PC-3 (cell line): Measurements from ENCODE around the gene EMC8. TPM values are rescaled to one million over a fixed set of nuclear protein-coding genes. Genes with fewer than 3 reads are reported as not detected.

Experiments
- ATAC-seq: fragments of 200-7000 bp; cut with Tn5 transposase; 2 replicates; pipeline ENCODE4 v1.9.1; 2020; ENCODE audit warnings: mild to moderate bottlenecking, moderate library complexity
- BruUV-seq: library from RNA; stranded (reverse); fragments of 400-500 nt; replicated peaks from 2 replicates; lab custom pipeline; 2021; lab: Mats Ljungman, UMichigan
- CTCF ChIA-PET: fragments of 300-600 bp; sonication (Branson Sonifier 250); formaldehyde crosslinking; loops from one replicate; lab custom pipeline; 2022; ENCODE audit warnings: antibody characterized with exemption; lab: Charles Lee
- POLR2A ChIA-PET: fragments of 300-600 bp; sonication (Branson Sonifier 250); formaldehyde crosslinking; loops from one replicate; lab custom pipeline; 2022; ENCODE audit warnings: antibody characterized with exemption; ENCODE audit not compliant: unreplicated experiment; lab: Charles Lee
- DNase-seq: peaks from one replicate; pipeline ENCODE4 v3.0.0-alpha.2; 2015
- H2AFZ ChIP-seq: fragments of 300-600 bp; sonication (generic); 2 replicates; pipeline ENCODE4 v1.6.0; 2016; ENCODE audit warnings: antibody characterized with exemption, low read length
- H3F3A ChIP-seq: fragments of 300-600 bp; sonication (generic); one replicate; pipeline ENCODE4 v1.6.0; 2017; ENCODE audit warnings: antibody characterized with exemption, low read length, control low read depth, mild to moderate bottlenecking; ENCODE audit not compliant: unreplicated experiment
- H3K27ac ChIP-seq: fragments of 300-600 bp; sonication (generic); 2 replicates; pipeline ENCODE4 v1.5.1; 2016; ENCODE audit warnings: mild to moderate bottlenecking, low read length
- H3K27me3 ChIP-seq: fragments of 300-600 bp; sonication (generic); 2 replicates; pipeline ENCODE4 v1.6.1; 2016; ENCODE audit warnings: low read length, mixed read lengths
- H3K36me3 ChIP-seq: fragments of 300-600 bp; sonication (generic); 2 replicates; pipeline ENCODE4 v1.6.1; 2016; ENCODE audit warnings: low read depth, mixed run types, low read length, mixed read lengths
- H3K4me1 ChIP-seq: fragments of 300-600 bp; sonication (generic); 2 replicates; pipeline ENCODE4 v1.5.1; 2016; ENCODE audit warnings: low read length; ENCODE audit not compliant: insufficient read depth
- H3K4me2 ChIP-seq: fragments of 300-600 bp; sonication (generic); 2 replicates; pipeline ENCODE4 v1.6.0; 2016; ENCODE audit warnings: low read length
- H3K4me3 ChIP-seq: fragments of 300-600 bp; sonication (generic); 2 replicates; pipeline ENCODE4 v1.5.1; 2016; ENCODE audit warnings: mild to moderate bottlenecking, low read length, mixed read lengths
- H3K79me2 ChIP-seq: fragments of 300-600 bp; sonication (generic); 2 replicates; pipeline ENCODE4 v1.6.1; 2017; ENCODE audit warnings: low read length, mixed read lengths
- H3K9ac ChIP-seq: fragments of 300-600 bp; sonication (generic); 2 replicates; pipeline ENCODE4 v1.6.0; 2016; ENCODE audit warnings: mild to moderate bottlenecking, low read length
- H3K9me2 ChIP-seq: fragments of 300-600 bp; sonication (generic); replicated peaks from 2 replicates; pipeline ENCODE4 v1.6.1; 2016; ENCODE audit warnings: mixed run types, low read length, mixed read lengths
- H3K9me3 ChIP-seq: fragments of 300-600 bp; sonication (generic); 2 replicates; pipeline ENCODE4 v1.6.1; 2016; ENCODE audit warnings: low read length, mixed read lengths
- H4K20me1 ChIP-seq: fragments of 300-600 bp; sonication (generic); 2 replicates; pipeline ENCODE4 v1.6.1; 2016; ENCODE audit warnings: low read length, mixed read lengths
- CTCF ChIP-seq: fragments of 300-600 bp; sonication (generic); conservative IDR thresholded peaks from 2 replicates; pipeline ENCODE4 v1.5.1; 2017; ENCODE audit warnings: antibody characterized with exemption, low read depth, mild to moderate bottlenecking, low read length
- EZH2 ChIP-seq: fragments of 300-600 bp; sonication (generic); IDR thresholded peaks from one replicate; pipeline ENCODE4 v1.6.1; 2017; ENCODE audit warnings: antibody characterized with exemption, mild to moderate bottlenecking, low read length; ENCODE audit not compliant: unreplicated experiment
- EZH2phosphoT487 ChIP-seq: fragments of 300-600 bp; sonication (generic); IDR thresholded peaks from 2 replicates; pipeline ENCODE4 v1.6.1; 2018; ENCODE audit warnings: mild to moderate bottlenecking, antibody characterized with exemption, low read length, borderline replicate concordance
- intact Hi-C: fragments of 100-400 bp; cut with micrococcal nuclease; formaldehyde crosslinking; loops from 2 replicates; pipeline ENCODE4 v1.9.0; 2023
- total RNA-seq: library from RNA; depleted of rRNA; stranded (reverse); fragments of >200 nt; gene quantifications from 2 replicates; pipeline ENCODE4 v1.2.3, GENCODE V29; 2014

Gene EMC8
- total RNA-seq, 1 experiment from 2014 or later: 46.1 TPM

- Histone ChIP-seq H3K4me3 (no peak overlapping the region), H3K4me2 (no peak overlapping the region), H3K4me1 (peaks cover 6% of the 10 kb centered on the region; the same call in 1 of the 2 replicates), H4K20me1 (peaks cover 22% of the 10 kb centered on the region; the same call in 1 of the 2 replicates), H3K36me3 (peaks cover 7% of the 10 kb centered on the region; the same call in 1 of the 2 replicates), H3K79me2 (peaks cover 89% of the 10 kb centered on the region), H3K27ac (no peak overlapping the region), H3K9me2 (no peaks in the 10 kb centered on the region), H3K9me3 (no peaks in the 10 kb centered on the region), H2AFZ (no peak overlapping the region), H3K9ac (no peak overlapping the region), H3K27me3 (no peaks in the 10 kb centered on the region), H3F3A (no peaks in the 10 kb centered on the region)
- ATAC-seq (no peak), DNase-seq (no peak)
- BruUV-seq: no TSS peak
- intact Hi-C loops: no loop called here
- TF ChIP-seq EZH2 (no peak), EZH2phosphoT487 (no peak), CTCF (no peak)
- ChIA-PET CTCF (no interaction called here), POLR2A (no interaction called here)
Measured at GRCh38 chr16:85793662-85794298, 5.6 kb downstream of the EMC8 start.

GRCh38 chr16:85789773-85790172, 9.6 kb downstream of the EMC8 start:
- no peak overlapping the region for H2AFZ ChIP-seq
- ATAC-seq (no peak), DNase-seq (no peak)
- ChIA-PET CTCF (no interaction called here), POLR2A (no interaction called here)
- peaks cover 52% of the 10 kb centered on the region for H3K79me2 ChIP-seq
- no peaks in the 10 kb centered on the region for H3F3A ChIP-seq
- TF ChIP-seq CTCF (no peak), EZH2 (no peak), EZH2phosphoT487 (no peak)
- no peaks in the 10 kb centered on the region for H3K9me2 ChIP-seq
- H3K4me3 ChIP-seq: no peak overlapping the region
- no TSS peak for BruUV-seq
- no peaks in the 10 kb centered on the region for H3K4me1 ChIP-seq
- H3K27ac ChIP-seq: no peak overlapping the region
- H3K27me3 ChIP-seq: no peaks in the 10 kb centered on the region
- H3K4me2 ChIP-seq: no peak overlapping the region
- peaks cover 9% of the 10 kb centered on the region; the same call in 1 of the 2 replicates for H4K20me1 ChIP-seq
- no peak overlapping the region for H3K9ac ChIP-seq
- H3K9me3 ChIP-seq: no peaks in the 10 kb centered on the region
- intact Hi-C loops: no loop called here
- H3K36me3 ChIP-seq: peaks cover 13% of the 10 kb centered on the region; the same call in 1 of the 2 replicates

GRCh38 chr16:85788819-85789218, 10.5 kb downstream of the EMC8 start:
- POLR2A ChIA-PET: no interaction called here
- intact Hi-C loops: no loop called here

More at GRCh38 chr16:85788819-85789218, 10.5 kb downstream of the EMC8 start:
- BruUV-seq: no TSS peak
- Histone ChIP-seq H3F3A (no peaks in the 10 kb centered on the region), H3K36me3 (peaks cover 13% of the 10 kb centered on the region; the same call in 1 of the 2 replicates), H3K27ac (no peak overlapping the region), H3K4me2 (no peak overlapping the region), H3K27me3 (no peaks in the 10 kb centered on the region), H3K9me2 (no peaks in the 10 kb centered on the region), H3K9ac (no peak overlapping the region), H3K4me1 (no peaks in the 10 kb centered on the region), H2AFZ (no peak overlapping the region), H3K4me3 (no peak overlapping the region), H4K20me1 (peaks cover 5% of the 10 kb centered on the region; the same call in 1 of the 2 replicates), H3K9me3 (no peaks in the 10 kb centered on the region), H3K79me2 (peaks cover 43% of the 10 kb centered on the region)
- ATAC-seq (no peak), DNase-seq (no peak)
- CTCF ChIA-PET: no interaction called here
- TF ChIP-seq EZH2 (no peak), EZH2phosphoT487 (no peak)
